ENCODE results near the gene AUTS2.

Gene AUTS2

GRCh38 chr7:69656890-69657289 lies 58.6 kb downstream of the AUTS2 start:
- DNase-seq (ENCODE audit: low read depth) = no peak

GRCh38 chr7:69657331-69657730 lies 59.1 kb downstream of the AUTS2 start:
- DNase-seq (ENCODE audit: low read depth) = no peak

- DNase-seq (ENCODE audit: low read depth) = no peak
Observed at GRCh38 chr7:69657985-69658384, 59.7 kb downstream of the AUTS2 start.

- no peak for DNase-seq (ENCODE audit: low read depth)
Observed at GRCh38 chr7:69659983-69660382, 61.7 kb downstream of the AUTS2 start.

- no peak for DNase-seq (ENCODE audit: low read depth)
Observed at GRCh38 chr7:69661342-69661741, 63.1 kb downstream of the AUTS2 start.

GRCh38 chr7:69663911-69664832 lies 65.9 kb downstream of the AUTS2 start:
- DNase-seq (ENCODE audit: low read depth) = no peak

GRCh38 chr7:69665369-69665768 lies 67.1 kb downstream of the AUTS2 start:
- no peak for DNase-seq (ENCODE audit: low read depth)

- DNase-seq (ENCODE audit: low read depth) = no peak
Observed at GRCh38 chr7:69668339-69668870, 70.1 kb downstream of the AUTS2 start.

GRCh38 chr7:69670701-69671100 lies 72.4 kb downstream of the AUTS2 start:
- no peak for DNase-seq (ENCODE audit: low read depth)

GRCh38 chr7:69673074-69673473 lies 74.8 kb downstream of the AUTS2 start:
- DNase-seq (ENCODE audit: low read depth) = no peak

- no peak for DNase-seq (ENCODE audit: low read depth)
Observed at GRCh38 chr7:69674701-69675182, 76.5 kb downstream of the AUTS2 start.

- no peak for DNase-seq (ENCODE audit: low read depth)
Observed at GRCh38 chr7:69676247-69676646, 78.0 kb downstream of the AUTS2 start.

GRCh38 chr7:69677054-69677852 lies 79.0 kb downstream of the AUTS2 start:
- DNase-seq (ENCODE audit: low read depth) = no peak

- DNase-seq (ENCODE audit: low read depth) = no peak
Observed at GRCh38 chr7:69677881-69678493, 79.7 kb downstream of the AUTS2 start.

GRCh38 chr7:69678494-69679187 lies 80.4 kb downstream of the AUTS2 start:
- DNase-seq (ENCODE audit: low read depth) = no peak

GRCh38 chr7:69681181-69681580 lies 82.9 kb downstream of the AUTS2 start:
- DNase-seq (ENCODE audit: low read depth) = no peak

- no peak for DNase-seq (ENCODE audit: low read depth)
Observed at GRCh38 chr7:69682518-69682917, 84.2 kb downstream of the AUTS2 start.

GRCh38 chr7:69683002-69683401 lies 84.7 kb downstream of the AUTS2 start:
- DNase-seq (ENCODE audit: low read depth) = no peak

GRCh38 chr7:69684369-69685292 lies 86.4 kb downstream of the AUTS2 start:
- DNase-seq (ENCODE audit: low read depth) = no peak

- no peak for DNase-seq (ENCODE audit: low read depth)
Observed at GRCh38 chr7:69685293-69685631, 87.0 kb downstream of the AUTS2 start.

- no peak for DNase-seq (ENCODE audit: low read depth)
Observed at GRCh38 chr7:69686366-69686765, 88.1 kb downstream of the AUTS2 start.
